ENCODE data around the gene ACOT7.

DNA sequence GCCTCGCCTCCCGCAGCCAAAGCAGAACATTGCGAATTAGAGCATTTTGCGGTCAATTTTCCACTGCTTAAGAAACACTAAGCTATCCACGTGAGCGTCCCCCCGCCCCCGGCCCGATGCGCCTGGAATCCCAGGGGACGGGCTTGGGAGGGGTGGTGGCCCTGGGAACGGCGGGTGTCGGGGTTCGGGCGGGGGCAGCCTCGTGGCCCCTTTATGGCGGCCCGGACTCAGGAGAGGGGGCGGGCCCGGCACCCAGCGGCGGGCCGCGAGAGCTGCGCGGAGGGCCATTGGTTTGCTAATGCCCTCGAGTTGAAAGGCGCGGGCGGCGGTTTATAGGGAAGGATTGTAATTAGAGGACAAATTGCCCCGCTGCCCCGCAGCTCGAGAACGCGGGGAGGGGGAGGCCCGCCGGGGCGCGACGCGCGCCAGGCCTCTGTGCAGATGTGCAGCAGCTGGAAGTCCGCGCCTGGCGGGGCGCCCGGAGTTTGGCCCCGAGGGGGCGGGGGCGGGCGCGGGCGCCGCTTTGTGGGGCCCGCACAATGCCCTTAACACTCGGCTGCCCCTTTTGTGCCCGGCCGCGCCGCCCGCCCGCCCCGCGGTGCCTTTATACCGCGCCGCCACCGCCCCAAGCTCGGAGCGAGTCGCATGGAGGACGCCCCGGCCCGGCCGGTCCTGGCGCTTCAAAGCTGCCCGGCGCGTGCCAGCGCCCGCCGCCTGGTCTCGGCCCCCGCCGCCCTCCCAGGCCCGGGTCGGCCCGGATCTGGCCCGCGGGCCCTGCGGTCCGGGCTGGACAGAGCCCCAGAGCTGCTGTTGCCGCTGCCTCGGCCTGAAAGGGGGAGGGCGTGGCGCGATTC, 151.5 kb downstream of the ACOT7 start:
- TF ChIP-seq ZNF510 (CRISPR knock-in tag; IDR thresholded peaks at IDR 0.05; ENCODE audit: low read depth) (no peak), ADNP (CRISPR knock-in tag; IDR thresholded peaks at IDR 0.05) (no peak), FOXK2 (IDR thresholded peaks at IDR 0.05) (no peak), ZMYM4 (CRISPR knock-in tag; IDR thresholded peaks at IDR 0.05) (no peak), BHLHE40 (IDR thresholded peaks at IDR 0.05; ENCODE audit: low read length) (no peak), MIER3 (CRISPR knock-in tag; IDR thresholded peaks at IDR 0.05; ENCODE audit: borderline replicate concordance) (no peak), EED (CRISPR knock-in tag; IDR thresholded peaks at IDR 0.05) (no peak), RNF2 (conservative IDR thresholded peaks at IDR 0.05; ENCODE audit: low read depth) (no peak), TCF7L2 (IDR thresholded peaks at IDR 0.05; ENCODE audit: low read depth, low read length) (no peak), HDAC1 (CRISPR knock-in tag; IDR thresholded peaks at IDR 0.05) (no peak)
- TF ChIP-seq, protein P1, sequence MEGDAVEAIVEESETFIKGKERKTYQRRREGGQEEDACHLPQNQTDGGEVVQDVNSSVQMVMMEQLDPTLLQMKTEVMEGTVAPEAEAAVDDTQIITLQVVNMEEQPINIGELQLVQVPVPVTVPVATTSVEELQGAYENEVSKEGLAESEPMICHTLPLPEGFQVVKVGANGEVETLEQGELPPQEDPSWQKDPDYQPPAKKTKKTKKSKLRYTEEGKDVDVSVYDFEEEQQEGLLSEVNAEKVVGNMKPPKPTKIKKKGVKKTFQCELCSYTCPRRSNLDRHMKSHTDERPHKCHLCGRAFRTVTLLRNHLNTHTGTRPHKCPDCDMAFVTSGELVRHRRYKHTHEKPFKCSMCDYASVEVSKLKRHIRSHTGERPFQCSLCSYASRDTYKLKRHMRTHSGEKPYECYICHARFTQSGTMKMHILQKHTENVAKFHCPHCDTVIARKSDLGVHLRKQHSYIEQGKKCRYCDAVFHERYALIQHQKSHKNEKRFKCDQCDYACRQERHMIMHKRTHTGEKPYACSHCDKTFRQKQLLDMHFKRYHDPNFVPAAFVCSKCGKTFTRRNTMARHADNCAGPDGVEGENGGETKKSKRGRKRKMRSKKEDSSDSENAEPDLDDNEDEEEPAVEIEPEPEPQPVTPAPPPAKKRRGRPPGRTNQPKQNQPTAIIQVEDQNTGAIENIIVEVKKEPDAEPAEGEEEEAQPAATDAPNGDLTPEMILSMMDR (CRISPR knock-in tag; IDR thresholded peaks at IDR 0.05) = no peak
- TF ChIP-seq, protein P2, sequence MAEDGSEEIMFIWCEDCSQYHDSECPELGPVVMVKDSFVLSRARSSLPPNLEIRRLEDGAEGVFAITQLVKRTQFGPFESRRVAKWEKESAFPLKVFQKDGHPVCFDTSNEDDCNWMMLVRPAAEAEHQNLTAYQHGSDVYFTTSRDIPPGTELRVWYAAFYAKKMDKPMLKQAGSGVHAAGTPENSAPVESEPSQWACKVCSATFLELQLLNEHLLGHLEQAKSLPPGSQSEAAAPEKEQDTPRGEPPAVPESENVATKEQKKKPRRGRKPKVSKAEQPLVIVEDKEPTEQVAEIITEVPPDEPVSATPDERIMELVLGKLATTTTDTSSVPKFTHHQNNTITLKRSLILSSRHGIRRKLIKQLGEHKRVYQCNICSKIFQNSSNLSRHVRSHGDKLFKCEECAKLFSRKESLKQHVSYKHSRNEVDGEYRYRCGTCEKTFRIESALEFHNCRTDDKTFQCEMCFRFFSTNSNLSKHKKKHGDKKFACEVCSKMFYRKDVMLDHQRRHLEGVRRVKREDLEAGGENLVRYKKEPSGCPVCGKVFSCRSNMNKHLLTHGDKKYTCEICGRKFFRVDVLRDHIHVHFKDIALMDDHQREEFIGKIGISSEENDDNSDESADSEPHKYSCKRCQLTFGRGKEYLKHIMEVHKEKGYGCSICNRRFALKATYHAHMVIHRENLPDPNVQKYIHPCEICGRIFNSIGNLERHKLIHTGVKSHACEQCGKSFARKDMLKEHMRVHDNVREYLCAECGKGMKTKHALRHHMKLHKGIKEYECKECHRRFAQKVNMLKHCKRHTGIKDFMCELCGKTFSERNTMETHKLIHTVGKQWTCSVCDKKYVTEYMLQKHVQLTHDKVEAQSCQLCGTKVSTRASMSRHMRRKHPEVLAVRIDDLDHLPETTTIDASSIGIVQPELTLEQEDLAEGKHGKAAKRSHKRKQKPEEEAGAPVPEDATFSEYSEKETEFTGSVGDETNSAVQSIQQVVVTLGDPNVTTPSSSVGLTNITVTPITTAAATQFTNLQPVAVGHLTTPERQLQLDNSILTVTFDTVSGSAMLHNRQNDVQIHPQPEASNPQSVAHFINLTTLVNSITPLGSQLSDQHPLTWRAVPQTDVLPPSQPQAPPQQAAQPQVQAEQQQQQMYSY (CRISPR knock-in tag; IDR thresholded peaks at IDR 0.05) = no peak

Measured in HepG2 (cell line).